ENCODE data around the gene SPA17. TPM values are rescaled to one million over a fixed set of nuclear protein-coding genes. Genes with fewer than 3 reads are reported as not detected.

SPA17 gene
- total RNA-seq, 2 experiments from 2014 or later = 3.1 to 3.6 TPM

DNA sequence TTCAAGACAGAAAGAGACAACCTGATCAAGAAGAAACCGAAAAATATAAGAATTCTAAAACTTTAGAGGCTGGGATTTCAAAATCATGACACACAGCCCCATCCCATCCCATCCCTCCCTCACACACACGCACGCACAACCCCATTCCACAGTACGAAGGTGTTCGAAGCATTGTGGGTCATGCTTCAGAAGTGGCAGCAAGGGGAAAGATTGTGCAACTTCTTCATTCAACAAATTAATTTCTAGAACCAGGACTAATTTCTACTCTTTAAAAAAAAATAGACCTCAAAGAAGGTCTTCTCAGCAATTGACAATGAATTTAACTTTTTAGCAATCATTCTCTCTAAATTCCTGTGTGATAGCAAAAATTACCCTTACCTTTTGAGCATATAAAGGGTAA, 867 bp downstream of the SPA17 start:
- no peak for ATAC-seq
- intact Hi-C loops (cut with micrococcal nuclease) = loop anchor here (5.0 kb wide), 1 partner anchor 73 kb away; no protein-coding TSS in a partner anchor
- no peak for TF ChIP-seq CTCF (IDR thresholded peaks at IDR 0.05)
- no peak for DNase-seq
- Mint-ChIP-seq H3K4me3 (peak overlapping the region; percentile 88), H3K27ac (peak overlapping the region; percentile 90), H3K9me3 (no peaks in the 10 kb centered on the region), H3K4me1 (ENCODE audit: low read depth) (peaks cover 30% of the 10 kb centered on the region), H3K27me3 (no peaks in the 10 kb centered on the region), H3K36me3 (ENCODE audit: low read depth) (peaks cover 2% of the 10 kb centered on the region)
- ChIA-PET CTCF (interaction anchor here (1.1 to 3.1 kb wide), 3 partner anchors 72 to 162 kb away, joined by 4 to 19 read pairs (median 14); partner anchors contain the start of gene ESAM), POLR2A (interaction anchor here (0.8 to 1.6 kb wide), 2 partner anchors 202 to 1480 kb away, joined by 3 to 5 read pairs; no protein-coding TSS in a partner anchor)

- POLR2A ChIA-PET = no interaction called here
- Mint-ChIP-seq H3K9me3 (no peaks in the 10 kb centered on the region), H3K36me3 (ENCODE audit: low read depth) (peaks cover 2% of the 10 kb centered on the region), H3K27ac (no peak overlapping the region), H3K4me1 (ENCODE audit: low read depth) (peaks cover 22% of the 10 kb centered on the region), H3K27me3 (no peaks in the 10 kb centered on the region), H3K4me3 (no peak overlapping the region)
- DNase-seq (no peak), ATAC-seq (no peak)
- no peak for TF ChIP-seq CTCF (IDR thresholded peaks at IDR 0.05)
- CTCF ChIA-PET = no interaction called here
- intact Hi-C loops (cut with micrococcal nuclease) = no loop called here
Measured at GRCh38 chr11:124676386-124676785, 2.7 kb downstream of the SPA17 start.

DNA sequence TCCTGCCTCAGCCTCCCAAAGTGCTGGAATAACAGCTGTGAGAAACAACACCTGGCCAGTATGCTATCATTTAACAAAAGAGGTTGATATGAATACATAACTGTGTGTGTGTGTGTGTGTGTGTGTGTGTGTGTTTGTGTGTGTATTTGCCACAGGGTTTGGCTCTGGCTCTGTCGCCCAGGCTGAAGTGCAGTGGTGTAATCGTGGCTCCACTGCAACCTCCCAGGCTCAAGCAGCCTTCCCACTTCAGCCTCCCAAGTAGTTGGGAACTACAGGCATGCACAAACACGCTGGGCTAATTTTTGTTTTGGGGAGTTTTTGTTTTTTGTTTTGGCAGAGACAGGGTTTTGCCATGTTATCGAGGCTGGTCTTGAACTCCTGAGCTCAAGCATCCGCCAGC, 4.7 kb downstream of the SPA17 start:
- ChIA-PET CTCF (interaction anchor here (0.7 to 1.8 kb wide), 2 partner anchors 9 to 86 kb away, joined by 3 to 6 read pairs; no protein-coding TSS in a partner anchor), POLR2A (interaction anchor here (0.6 kb wide), 1 partner anchor 68 kb away, joined by 4 read pairs; no protein-coding TSS in a partner anchor)
- Mint-ChIP-seq H3K27ac (no peak overlapping the region), H3K9me3 (peaks cover 11% of the 10 kb centered on the region), H3K4me1 (ENCODE audit: low read depth) (peaks cover 10% of the 10 kb centered on the region), H3K4me3 (no peak overlapping the region), H3K36me3 (ENCODE audit: low read depth) (peaks cover 4% of the 10 kb centered on the region), H3K27me3 (no peaks in the 10 kb centered on the region)
- intact Hi-C loops (cut with micrococcal nuclease) = no loop called here
- ATAC-seq (no peak), DNase-seq (no peak)
- TF ChIP-seq CTCF (IDR thresholded peaks at IDR 0.05) = no peak

DNA sequence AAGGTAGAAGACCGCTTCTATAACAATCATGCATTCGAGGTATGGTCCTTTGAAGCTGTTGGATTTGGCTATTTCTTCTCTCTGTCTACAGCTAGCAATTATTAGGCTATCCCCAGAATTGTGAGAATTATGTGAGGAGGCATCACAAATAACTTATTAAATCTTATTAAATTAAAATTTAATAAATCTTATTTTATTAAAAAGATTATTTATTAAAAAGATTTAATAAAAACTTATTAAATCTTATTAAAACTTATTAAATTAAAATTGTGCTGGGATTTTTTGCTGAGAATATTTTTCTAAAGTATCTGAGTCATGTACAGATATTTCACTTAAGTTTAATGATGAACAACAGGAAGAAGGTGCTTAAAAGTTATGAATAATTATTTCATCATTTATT, 7.7 kb downstream of the SPA17 start:
- Mint-ChIP-seq H3K9me3 (peaks cover 22% of the 10 kb centered on the region), H3K27ac (no peak overlapping the region), H3K4me3 (no peak overlapping the region), H3K4me1 (ENCODE audit: low read depth) (no peaks in the 10 kb centered on the region), H3K36me3 (ENCODE audit: low read depth) (peaks cover 6% of the 10 kb centered on the region), H3K27me3 (no peaks in the 10 kb centered on the region)
- intact Hi-C loops (cut with micrococcal nuclease) = no loop called here
- DNase-seq (no peak), ATAC-seq (no peak)
- TF ChIP-seq CTCF (IDR thresholded peaks at IDR 0.05) = no peak
- POLR2A ChIA-PET = no interaction called here
- CTCF ChIA-PET = interaction anchor here (0.7 to 1.1 kb wide), 2 partner anchors 76 to 155 kb away, joined by 3 read pairs; no protein-coding TSS in a partner anchor

- intact Hi-C loops (cut with micrococcal nuclease) = no loop called here
- no peak overlapping the region for H3K4me3 Mint-ChIP-seq
- no peaks in the 10 kb centered on the region for H3K27me3 Mint-ChIP-seq
- ChIA-PET POLR2A (no interaction called here), CTCF (interaction anchor here (1.1 kb wide), 1 partner anchor 154 kb away, joined by 3 read pairs; no protein-coding TSS in a partner anchor)
- H3K9me3 Mint-ChIP-seq = peaks cover 22% of the 10 kb centered on the region
- DNase-seq (no peak), ATAC-seq (no peak)
- TF ChIP-seq CTCF (IDR thresholded peaks at IDR 0.05) = no peak
- H3K27ac Mint-ChIP-seq = no peak overlapping the region
- H3K4me1 Mint-ChIP-seq (ENCODE audit: low read depth) = no peaks in the 10 kb centered on the region
- H3K36me3 Mint-ChIP-seq (ENCODE audit: low read depth) = peaks cover 6% of the 10 kb centered on the region
Measured at GRCh38 chr11:124682443-124682842, 8.7 kb downstream of the SPA17 start.
